Activated CD4-positive, alpha-beta T cell treated with anti-CD3 and anti-CD28 coated beads, Interleukin-2, amount 50 U/mL, for 16 hours (primary cell): ENCODE results near the gene MTHFR.

Experiments
- DNase-seq: peaks from one replicate; pipeline ENCODE4 v3.0.0-alpha.2; 2020

Gene MTHFR

GRCh38 chr1:11779715-11780379 lies 25.9 kb downstream of the MTHFR start:
- DNase-seq = no peak

- no peak for DNase-seq
Measured at GRCh38 chr1:11778844-11779623, 26.7 kb downstream of the MTHFR start.

GRCh38 chr1:11778336-11778735 lies 27.4 kb downstream of the MTHFR start:
- DNase-seq = no peak

- no peak for DNase-seq
Measured at GRCh38 chr1:11777658-11778322, 28.0 kb downstream of the MTHFR start.

- DNase-seq = no peak
Measured at GRCh38 chr1:11774753-11775152, 31.0 kb downstream of the MTHFR start.

- DNase-seq = no peak
Measured at GRCh38 chr1:11772458-11772857, 33.3 kb downstream of the MTHFR start.

- no peak for DNase-seq
Measured at GRCh38 chr1:11771481-11772043, 34.2 kb downstream of the MTHFR start.

- DNase-seq = no peak
Measured at GRCh38 chr1:11770011-11770410, 35.8 kb downstream of the MTHFR start.

GRCh38 chr1:11769274-11769673 lies 36.5 kb downstream of the MTHFR start:
- no peak for DNase-seq

GRCh38 chr1:11768821-11769220 lies 36.9 kb downstream of the MTHFR start:
- no peak for DNase-seq

GRCh38 chr1:11767922-11768704 lies 37.7 kb downstream of the MTHFR start:
- DNase-seq = no peak

- DNase-seq = no peak
Measured at GRCh38 chr1:11766429-11766776, 39.4 kb downstream of the MTHFR start.

GRCh38 chr1:11765661-11766428 lies 39.9 kb downstream of the MTHFR start:
- DNase-seq = no peak

- DNase-seq = no peak
Measured at GRCh38 chr1:11764519-11764918, 41.2 kb downstream of the MTHFR start.

GRCh38 chr1:11764115-11764514 lies 41.6 kb downstream of the MTHFR start:
- DNase-seq = no peak

- no peak for DNase-seq
Measured at GRCh38 chr1:11761988-11762406, 43.8 kb downstream of the MTHFR start, which contains the start of gene C1orf167. TSS of gene C1orf167 (plus strand) at chr1:11762193. CDS start at chr1:11764401, 2,208 bp downstream.

GRCh38 chr1:11761285-11761684 lies 44.5 kb downstream of the MTHFR start:
- no peak for DNase-seq

- DNase-seq = no peak
Measured at GRCh38 chr1:11759791-11760190, 46.0 kb downstream of the MTHFR start.

GRCh38 chr1:11757047-11757446 lies 48.7 kb downstream of the MTHFR start:
- DNase-seq = no peak

GRCh38 chr1:11753555-11754208 lies 52.1 kb downstream of the MTHFR start:
- DNase-seq = no peak

GRCh38 chr1:11752359-11753088 lies 53.2 kb downstream of the MTHFR start:
- no peak for DNase-seq
